LNCaP clone FGC (cell line): ENCODE measurements around the gene TRANK1.
"Not testable (repeated sequence)": the region's sequence is repeated elsewhere in the genome, so short reads cannot be mapped to it uniquely, and the experiment has no call there.

Experiments used
- DNase-seq: peaks from one replicate; pipeline ENCODE4 v3.0.0-alpha.2; 2011; ENCODE audit warnings: low read depth
- H3K4me3 ChIP-seq: 2 replicates; pipeline ENCODE4 v1.5.1; 2011; ENCODE audit warnings: mild to moderate bottlenecking, low read depth, low read length, control low read depth
- TF ChIP-seq, protein P1 (sequence below): IDR thresholded peaks from 2 replicates; pipeline ENCODE4 v1.5.1; 2012; ENCODE audit warnings: mild to moderate bottlenecking; ENCODE audit not compliant: control insufficient read depth, insufficient read depth; ENCODE audit errors: extremely low read depth

TRANK1 gene

DNA sequence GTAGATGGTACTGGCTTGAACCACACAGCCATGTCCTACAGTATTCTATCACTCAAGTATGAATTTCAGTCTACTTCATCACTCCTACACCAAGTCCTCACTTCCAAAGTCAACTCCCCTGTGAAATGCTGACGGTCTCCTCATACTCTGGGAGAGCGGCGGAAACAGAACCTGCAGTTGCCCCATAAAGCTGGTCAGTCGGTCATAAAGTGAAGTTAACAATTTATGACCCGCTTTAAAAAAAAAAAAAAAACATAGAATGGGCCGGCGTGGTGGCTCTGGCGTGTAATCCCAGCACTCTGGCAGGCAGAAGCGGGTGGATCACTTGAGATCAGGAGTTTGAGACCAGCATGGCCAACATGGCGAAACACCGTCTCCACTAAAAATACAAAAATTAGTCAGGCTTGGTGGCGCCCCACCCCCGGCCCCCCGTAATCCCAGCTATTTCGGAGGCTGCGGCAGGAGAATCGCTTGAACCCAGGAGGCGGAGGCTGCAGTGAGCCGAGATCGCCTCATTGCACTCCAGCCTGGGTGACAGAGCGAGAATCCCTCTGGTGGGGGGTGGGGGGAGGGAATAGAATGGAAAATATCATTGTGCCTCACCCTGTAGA, 2.1 kb downstream of the TRANK1 start:
- H3K4me3 ChIP-seq: no peak overlapping the region
- TF ChIP-seq, protein P1, sequence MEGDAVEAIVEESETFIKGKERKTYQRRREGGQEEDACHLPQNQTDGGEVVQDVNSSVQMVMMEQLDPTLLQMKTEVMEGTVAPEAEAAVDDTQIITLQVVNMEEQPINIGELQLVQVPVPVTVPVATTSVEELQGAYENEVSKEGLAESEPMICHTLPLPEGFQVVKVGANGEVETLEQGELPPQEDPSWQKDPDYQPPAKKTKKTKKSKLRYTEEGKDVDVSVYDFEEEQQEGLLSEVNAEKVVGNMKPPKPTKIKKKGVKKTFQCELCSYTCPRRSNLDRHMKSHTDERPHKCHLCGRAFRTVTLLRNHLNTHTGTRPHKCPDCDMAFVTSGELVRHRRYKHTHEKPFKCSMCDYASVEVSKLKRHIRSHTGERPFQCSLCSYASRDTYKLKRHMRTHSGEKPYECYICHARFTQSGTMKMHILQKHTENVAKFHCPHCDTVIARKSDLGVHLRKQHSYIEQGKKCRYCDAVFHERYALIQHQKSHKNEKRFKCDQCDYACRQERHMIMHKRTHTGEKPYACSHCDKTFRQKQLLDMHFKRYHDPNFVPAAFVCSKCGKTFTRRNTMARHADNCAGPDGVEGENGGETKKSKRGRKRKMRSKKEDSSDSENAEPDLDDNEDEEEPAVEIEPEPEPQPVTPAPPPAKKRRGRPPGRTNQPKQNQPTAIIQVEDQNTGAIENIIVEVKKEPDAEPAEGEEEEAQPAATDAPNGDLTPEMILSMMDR: no peak
- DNase-seq: no peak

DNA sequence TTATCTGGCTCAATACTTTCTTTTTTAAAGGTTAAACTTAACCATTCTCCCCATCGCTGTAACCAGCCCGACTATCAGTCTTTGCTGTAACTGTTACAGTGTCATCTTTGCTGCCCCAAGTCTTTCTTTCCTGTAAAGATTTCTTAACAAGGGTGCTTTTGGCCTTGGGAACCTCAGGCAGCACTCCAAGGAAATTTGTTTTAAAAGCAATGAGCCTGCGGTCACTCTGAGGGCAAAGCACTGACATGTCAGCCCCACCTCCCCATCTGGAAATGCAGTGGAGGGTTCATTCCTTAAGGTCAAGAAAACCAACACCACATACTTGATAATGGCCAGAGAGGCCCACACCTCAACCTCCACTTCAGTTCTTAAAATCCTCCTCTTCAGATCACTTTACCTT, 3.2 kb downstream of the TRANK1 start:
- no peak overlapping the region for H3K4me3 ChIP-seq
- TF ChIP-seq, protein P1: no peak
- DNase-seq: no peak

DNA sequence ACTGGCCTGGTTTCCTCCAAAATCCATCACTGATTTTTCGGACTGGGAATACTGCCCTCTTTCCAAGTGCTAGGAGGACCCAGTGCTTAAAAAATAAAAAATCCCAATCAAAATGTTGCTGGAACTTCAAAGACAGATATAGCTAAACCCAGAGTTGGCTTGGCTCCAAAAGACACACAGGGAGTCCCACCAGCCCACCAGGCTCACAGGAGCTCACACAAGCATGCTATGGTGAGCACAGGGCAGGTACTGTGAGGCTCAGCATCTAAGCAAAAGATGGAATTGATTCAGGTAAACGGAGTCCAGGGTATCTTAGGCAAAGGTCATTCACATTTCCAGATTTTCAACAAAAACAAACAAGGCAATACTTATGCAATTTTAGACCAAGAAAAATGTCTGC, 3.7 kb downstream of the TRANK1 start:
- DNase-seq: no peak
- TF ChIP-seq, protein P1: no peak
- no peak overlapping the region for H3K4me3 ChIP-seq

DNA sequence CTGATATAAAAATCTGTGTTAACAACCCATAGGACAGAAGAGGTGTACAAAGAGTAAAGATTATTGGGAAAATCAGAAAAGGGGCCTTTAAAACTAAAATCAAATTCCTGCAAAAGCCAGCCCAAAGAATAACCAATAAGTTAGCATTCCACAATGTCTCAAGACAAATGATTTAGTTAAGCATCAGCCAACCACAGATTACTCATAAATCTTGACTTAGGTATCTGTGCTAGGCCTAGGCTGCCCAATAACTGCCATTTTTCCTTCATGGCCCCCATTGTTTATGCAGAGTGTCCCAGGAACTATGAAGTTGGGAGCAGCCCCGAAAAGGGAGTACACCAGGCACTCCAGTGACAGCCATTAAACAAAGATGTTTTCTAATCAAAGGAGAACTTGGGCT, 7.4 kb downstream of the TRANK1 start:
- TF ChIP-seq, protein P1: no peak
- no peak overlapping the region for H3K4me3 ChIP-seq

DNA sequence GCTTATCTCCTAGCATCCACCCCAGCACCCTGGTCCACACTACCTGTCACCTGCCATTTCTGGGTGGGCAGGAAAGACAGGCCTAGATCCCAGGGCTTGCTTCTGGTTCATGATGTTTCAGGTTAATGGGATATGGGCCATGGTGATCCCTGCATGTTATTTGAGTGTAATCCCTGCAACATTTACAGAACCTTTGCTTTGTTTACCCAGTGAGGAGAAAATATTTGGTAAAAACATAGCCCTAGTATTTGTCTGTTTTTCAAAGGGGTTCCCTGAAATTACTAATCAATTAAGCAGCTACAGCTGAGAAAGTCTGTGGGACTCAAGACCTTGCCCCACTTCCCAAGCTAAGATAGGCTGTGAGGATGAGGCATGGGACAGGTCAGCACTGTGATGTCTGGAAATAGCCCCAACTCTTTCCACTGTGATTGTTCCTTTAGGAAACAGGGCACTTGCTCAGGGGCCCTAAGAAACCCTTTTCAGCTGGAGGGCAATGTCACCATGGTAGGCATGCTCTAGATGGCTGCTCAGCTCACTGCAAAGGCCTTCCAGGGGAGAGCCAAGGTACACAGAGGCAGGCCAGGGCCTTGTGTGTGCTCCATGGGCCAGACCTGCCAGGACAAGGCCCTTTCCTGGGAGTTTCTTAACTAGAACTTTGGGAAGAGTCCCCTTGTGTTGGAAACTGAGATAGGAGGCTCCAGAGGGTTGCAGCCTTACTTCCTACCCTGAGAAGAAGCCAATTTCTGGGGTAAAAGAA, 11.1 kb downstream of the TRANK1 start:
- TF ChIP-seq, protein P1: no peak
- no peak for DNase-seq
- H3K4me3 ChIP-seq: no peak overlapping the region

More for the DNA sequence above, 7.4 kb downstream of the TRANK1 start:
- DNase-seq: no peak

DNA sequence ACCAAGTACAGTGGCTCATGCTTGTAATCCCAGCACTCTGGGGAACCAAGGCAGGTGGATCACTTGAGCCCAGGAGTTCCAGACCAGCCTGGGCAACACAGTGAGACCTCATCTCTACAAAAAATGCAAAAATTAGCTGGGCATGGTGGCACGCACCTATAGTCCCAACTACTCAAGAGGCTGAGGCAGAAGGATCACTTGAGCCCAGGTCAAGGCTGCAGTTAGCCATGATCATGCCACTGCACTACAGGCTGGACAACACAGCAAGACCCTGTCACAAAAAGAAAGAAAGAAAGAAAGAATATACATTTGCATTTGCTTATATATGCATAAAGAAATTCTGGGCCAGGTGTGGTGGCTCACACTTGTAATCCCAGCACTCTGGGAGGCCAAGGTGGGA, 13.4 kb downstream of the TRANK1 start:
- DNase-seq, H3K4me3 ChIP-seq: not testable (repeated sequence)

DNA sequence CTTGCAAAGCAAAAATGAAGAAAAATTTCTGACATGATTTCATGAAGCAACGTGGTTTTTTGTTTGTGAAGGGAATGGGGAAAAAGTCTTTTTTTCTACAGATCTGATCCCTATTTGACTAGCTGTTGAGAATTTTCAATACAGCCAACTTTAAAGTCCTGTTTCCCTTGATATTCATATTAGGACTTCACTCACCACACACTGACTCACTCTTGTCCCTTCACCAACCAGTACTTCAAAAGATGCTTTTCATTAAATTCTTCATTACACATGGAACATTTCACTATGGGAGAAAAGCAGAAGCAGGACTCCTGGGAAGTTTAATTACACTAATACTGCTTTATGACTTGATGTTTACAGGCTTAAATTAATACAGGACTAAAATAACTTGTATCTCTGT, 16.6 kb downstream of the TRANK1 start:
- TF ChIP-seq, protein P1: no peak
- no peak overlapping the region for H3K4me3 ChIP-seq
- DNase-seq: no peak
